Immature natural killer cell (primary cell): ENCODE data around the gene COPS6. TPM values are rescaled to one million over a fixed set of nuclear protein-coding genes. Genes with fewer than 3 reads are reported as not detected.
"Not testable (repeated sequence)": the region's sequence is repeated elsewhere in the genome, so short reads cannot be mapped to it uniquely, and the experiment has no call there.

Source experiments
- DNase-seq, 3 donors: peaks; one replicate each; pipeline ENCODE4 v3.0.0; 2022; ENCODE audit warnings: mixed read lengths in 1 of 3
- H3K27ac Mint-ChIP-seq, 6 donors: one replicate each; pipeline ENCODE4 v1.8.0; 2020; ENCODE audit warnings: mixed read lengths in 6 of 6, mild to moderate bottlenecking in 5 of 6, inconsistent platforms in 4 of 6, moderate library complexity in 3 of 6
- H3K27me3 Mint-ChIP-seq, 3 donors: one replicate each; pipeline ENCODE4 v1.8.0; 2020 to 2021; ENCODE audit warnings: low read depth in 3 of 3, mild to moderate bottlenecking in 3 of 3, mixed read lengths in 3 of 3, moderate library complexity in 3 of 3, inconsistent platforms in 1 of 3
- H3K36me3 Mint-ChIP-seq, 3 donors: one replicate each; pipeline ENCODE4 v1.8.0; 2020; ENCODE audit warnings: mixed read lengths in 3 of 3, inconsistent platforms in 2 of 3, mild to moderate bottlenecking in 2 of 3
- H3K4me1 Mint-ChIP-seq, 2 donors: one replicate each; pipeline ENCODE4 v1.8.0; 2020; ENCODE audit warnings: inconsistent platforms in 2 of 2, mild to moderate bottlenecking in 2 of 2, mixed read lengths in 2 of 2, moderate library complexity in 1 of 2
- H3K4me3 Mint-ChIP-seq, 5 donors: one replicate each; pipeline ENCODE4 v1.8.0; 2020; ENCODE audit warnings: mild to moderate bottlenecking in 5 of 5, mixed read lengths in 5 of 5, inconsistent platforms in 3 of 5, moderate library complexity in 3 of 5
- H3K9me3 Mint-ChIP-seq, 6 donors: one replicate each; pipeline ENCODE4 v1.8.0; 2020; ENCODE audit warnings: mild to moderate bottlenecking in 6 of 6, mixed read lengths in 6 of 6, inconsistent platforms in 4 of 6, moderate library complexity in 3 of 6
- polyA plus RNA-seq, 3 donors: library from polyadenylated mRNA; unstranded; fragments of 300-500 nt; fragmentation: Illumina TruSeq; gene quantifications; one replicate each; pipeline ENCODE4 v1.2.3, GENCODE V29; 2021

Gene COPS6
- polyA plus RNA-seq, 3 donors from 2014 or later, result 163 to 289 (median 163) TPM

DNA sequence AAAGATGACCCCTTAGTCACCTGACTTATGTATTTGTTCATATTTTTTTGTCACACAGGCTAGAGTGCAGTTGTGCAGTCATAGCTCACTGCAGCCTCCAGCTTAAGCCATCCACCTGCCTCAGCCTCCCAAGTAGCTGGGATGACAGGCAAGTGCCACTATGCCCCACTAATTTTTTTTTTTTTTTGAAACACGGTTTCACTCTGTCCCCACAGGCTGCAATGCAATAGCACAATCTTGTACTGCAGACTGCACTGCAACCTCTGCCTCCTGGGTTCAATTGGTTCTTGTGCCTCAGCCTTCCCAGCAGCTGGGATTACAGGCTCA lies 39.8 kb downstream of the COPS6 start:
- Mint-ChIP-seq H3K27ac (peak overlapping the region in 1 of 6 donors; percentile 53), H3K36me3 (no peaks in the 10 kb centered on the region)

DNA sequence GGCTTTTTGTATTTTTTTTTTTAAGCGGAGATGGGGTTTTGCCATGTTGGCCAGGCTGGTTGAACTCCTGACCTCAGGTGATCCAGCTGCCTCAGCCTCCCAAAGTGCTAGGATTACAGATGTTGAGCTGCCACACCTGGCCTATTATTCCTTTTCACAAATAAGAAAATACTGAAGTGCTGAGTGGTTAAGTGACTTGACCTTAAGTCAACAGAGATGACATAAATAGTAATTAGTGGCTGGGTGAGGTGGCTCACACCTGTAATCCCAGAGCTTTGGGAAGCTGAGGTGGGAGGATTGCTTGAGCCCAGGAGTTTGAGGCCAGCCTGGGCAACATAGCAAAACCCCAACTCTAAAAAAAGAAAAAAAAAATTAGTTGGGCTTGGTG lies 41.4 kb downstream of the COPS6 start:
- peaks cover 5 to 10% (median 8%) of the 10 kb centered on the region in 3 donors for H3K27me3 Mint-ChIP-seq
- not testable (repeated sequence) for H3K9me3 Mint-ChIP-seq, H3K27ac Mint-ChIP-seq, DNase-seq, H3K4me3 Mint-ChIP-seq, H3K36me3 Mint-ChIP-seq
- H3K4me1 Mint-ChIP-seq, result peaks cover 23 to 26% of the 10 kb centered on the region in 2 donors

More for the DNA sequence above, 39.8 kb downstream of the COPS6 start:
- Mint-ChIP-seq H3K4me1 (peaks cover 33 to 37% of the 10 kb centered on the region in 2 donors), H3K9me3 (no peaks in the 10 kb centered on the region), H3K27me3 (peaks cover 5 to 12% (median 8%) of the 10 kb centered on the region in 3 donors), H3K4me3 (peak overlapping the region; percentile 66 to 82 (median 77))
- DNase-seq, result no peak

DNA sequence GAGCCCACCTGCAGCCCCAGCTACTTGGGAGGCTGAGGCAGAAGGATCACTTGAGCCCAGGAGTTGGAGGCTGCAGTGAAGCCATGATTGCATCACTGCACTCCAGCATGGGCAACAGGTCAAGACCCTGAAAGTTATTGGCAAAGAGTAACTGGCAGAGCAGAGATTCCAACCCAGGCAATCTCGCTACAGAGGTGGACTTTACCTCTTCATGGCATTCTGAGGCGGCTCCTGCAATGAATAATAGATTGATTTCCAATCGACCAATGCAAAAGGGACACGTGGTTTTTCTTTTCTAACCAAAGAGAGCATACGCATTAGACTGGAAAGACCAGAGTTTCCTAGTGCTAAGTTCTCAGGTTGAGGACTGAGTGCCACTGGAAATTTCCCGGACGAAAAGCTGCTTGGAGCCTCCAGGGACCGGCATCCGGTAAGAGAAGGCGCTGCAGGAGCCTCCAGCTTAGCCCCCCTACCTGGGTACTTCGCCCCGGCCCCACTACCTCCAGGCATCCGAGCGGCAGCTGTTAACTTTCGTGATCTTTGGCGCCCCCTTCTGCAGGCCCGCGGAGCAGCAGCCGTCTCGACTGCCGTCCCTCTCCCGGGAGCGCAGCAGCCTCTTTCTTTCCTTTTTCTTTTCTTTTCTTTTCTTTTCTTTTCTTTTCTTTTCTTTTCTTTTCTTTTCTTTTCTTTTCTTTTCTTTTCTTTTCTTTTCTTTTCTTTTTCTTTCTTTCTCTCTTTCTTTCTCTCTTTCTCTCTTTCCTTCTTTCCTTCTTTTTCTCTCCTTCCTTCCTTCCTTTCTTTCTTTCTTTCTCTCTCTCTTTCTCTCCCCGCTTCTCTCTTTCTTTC lies 42.1 kb downstream of the COPS6 start:
- H3K9me3 Mint-ChIP-seq, result no peaks in the 10 kb centered on the region
- peak overlapping the region in 1 of 5 donors; percentile 30 for H3K4me3 Mint-ChIP-seq
- DNase-seq, result peak; percentile 77
- peaks cover 20 to 21% of the 10 kb centered on the region in 2 donors for H3K4me1 Mint-ChIP-seq
- peaks cover 5 to 13% (median 8%) of the 10 kb centered on the region in 3 donors for H3K27me3 Mint-ChIP-seq
- no peak overlapping the region for H3K27ac Mint-ChIP-seq
- H3K36me3 Mint-ChIP-seq, result no peaks in the 10 kb centered on the region

DNA sequence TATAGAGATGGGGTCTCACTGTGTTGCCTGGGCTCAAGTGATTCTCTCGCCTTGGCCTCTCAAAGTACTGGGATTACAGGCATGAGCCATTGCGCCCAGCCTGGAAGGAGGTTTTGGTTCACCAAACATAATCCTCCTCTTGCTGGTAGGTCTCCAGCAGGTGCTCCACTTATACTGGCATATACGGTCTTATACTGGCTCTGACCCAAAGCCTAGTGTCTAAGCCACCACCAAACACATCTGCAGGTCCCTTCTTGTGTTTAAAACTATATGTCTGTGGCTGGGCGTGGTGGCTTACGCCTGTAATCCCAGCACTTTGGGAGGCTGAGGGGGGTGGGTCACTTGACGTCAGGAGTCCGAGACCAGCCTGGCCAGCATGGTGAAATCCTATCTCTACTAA lies 43.4 kb downstream of the COPS6 start:
- no peak for DNase-seq
- Mint-ChIP-seq H3K9me3 (no peaks in the 10 kb centered on the region), H3K27me3 (peaks cover under 1 to 5% (median 3%) of the 10 kb centered on the region in 3 donors), H3K4me3 (no peak overlapping the region), H3K4me1 (peaks cover 11% of the 10 kb centered on the region in 2 donors), H3K27ac (no peak overlapping the region), H3K36me3 (no peaks in the 10 kb centered on the region)

DNA sequence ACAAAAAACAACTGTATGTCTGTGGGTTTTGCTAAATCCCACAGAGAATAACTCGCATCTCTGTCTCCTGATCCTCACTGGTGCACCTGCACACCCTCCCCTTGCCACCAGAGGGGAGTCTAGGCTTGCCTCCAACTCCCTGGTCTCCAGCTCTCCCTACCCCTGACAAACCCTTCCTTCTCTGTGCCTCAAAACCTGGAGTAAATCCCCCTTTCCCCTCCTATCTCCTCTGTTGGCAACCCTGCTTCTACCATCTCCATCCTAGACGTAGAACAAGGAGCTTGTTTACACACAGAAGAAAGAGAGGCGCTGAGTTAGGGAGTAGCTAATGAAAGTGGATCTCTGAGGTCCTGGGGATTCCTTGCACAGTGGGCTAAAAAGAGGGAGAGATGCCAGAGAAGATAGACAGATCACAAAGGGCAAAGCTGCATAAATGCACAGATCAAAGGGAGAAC lies 44.0 kb downstream of the COPS6 start:
- Mint-ChIP-seq H3K27ac (no peak overlapping the region), H3K9me3 (no peaks in the 10 kb centered on the region), H3K4me1 (peaks cover 11% of the 10 kb centered on the region in 2 donors), H3K4me3 (no peak overlapping the region), H3K36me3 (no peaks in the 10 kb centered on the region), H3K27me3 (peaks cover 0 to 5% (median 3%) of the 10 kb centered on the region in 3 donors)
- DNase-seq, result peak; percentile 38 to 54 (median 48)

DNA sequence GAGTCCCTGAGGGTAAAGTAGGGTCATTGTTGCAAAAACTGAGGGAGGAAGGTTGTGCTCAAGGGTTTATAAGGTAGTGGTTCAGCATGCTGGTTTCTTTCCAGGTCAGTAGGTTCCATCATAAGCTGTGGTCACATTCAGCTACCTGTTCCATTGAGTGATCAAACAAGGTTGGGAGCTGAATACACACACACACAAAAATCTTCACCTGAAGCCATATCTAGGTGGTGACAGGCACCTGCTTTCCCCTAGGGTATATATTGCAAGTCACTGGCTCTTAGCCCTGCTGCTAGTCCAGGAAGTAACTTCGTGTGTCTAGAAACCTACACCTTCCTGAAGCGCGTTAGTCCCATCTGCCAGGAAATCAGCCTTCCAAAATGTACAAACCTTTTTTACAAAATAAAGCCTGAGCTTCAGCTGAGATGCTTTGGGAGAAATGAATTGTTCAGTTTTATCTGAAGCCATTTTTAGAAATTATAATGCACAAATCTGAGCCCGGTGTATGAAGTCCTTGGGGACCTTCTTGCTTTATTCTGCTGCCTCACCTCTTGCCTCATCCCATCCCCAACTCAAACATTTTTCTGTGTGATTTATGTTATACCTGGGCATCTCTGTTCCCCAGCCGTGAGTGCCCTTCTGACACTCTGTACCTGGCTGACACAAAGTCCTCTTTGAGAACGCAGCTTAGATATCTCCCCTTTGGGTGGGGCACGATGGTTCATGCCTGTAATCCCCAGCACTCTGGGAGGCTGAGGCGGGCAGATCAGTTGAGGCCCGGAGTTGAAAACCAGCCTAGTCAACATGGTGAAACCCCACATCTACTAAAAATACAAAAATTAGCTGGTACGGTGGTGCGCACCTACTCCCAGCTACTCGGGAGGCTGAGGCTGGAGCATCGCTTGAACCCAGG lies 49.3 kb downstream of the COPS6 start:
- Mint-ChIP-seq H3K9me3 (no peaks in the 10 kb centered on the region), H3K27me3 (peaks cover 0 to 8% (median 5%) of the 10 kb centered on the region in 3 donors), H3K4me3 (no peak overlapping the region), H3K36me3 (no peaks in the 10 kb centered on the region), H3K4me1 (no peaks in the 10 kb centered on the region), H3K27ac (no peak overlapping the region)
- no peak for DNase-seq

DNA sequence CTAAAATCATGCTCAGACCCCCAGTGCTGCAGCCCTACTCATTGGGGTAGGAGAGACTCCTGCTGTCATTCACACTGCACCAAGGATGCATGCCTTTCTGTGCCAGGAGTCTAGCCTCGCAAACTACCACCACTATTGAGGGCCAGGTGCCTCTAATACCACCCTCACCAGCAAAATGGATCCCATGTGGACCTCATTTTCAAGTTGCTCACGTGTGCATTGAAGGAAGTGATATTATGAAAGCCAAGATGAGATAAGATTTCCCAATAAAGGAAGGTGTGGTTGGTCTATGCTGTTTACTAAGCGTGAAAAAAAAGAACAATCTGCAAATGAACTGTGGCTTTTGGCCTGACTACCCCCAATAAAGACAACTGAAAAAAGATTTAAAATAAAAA lies 52.8 kb downstream of the COPS6 start:
- no peaks in the 10 kb centered on the region for H3K4me1 Mint-ChIP-seq
- no peaks in the 10 kb centered on the region for H3K36me3 Mint-ChIP-seq
- no peak overlapping the region for H3K4me3 Mint-ChIP-seq
- no peak for DNase-seq
- no peaks in the 10 kb centered on the region for H3K9me3 Mint-ChIP-seq
- peaks cover 0 to 9% (median 2%) of the 10 kb centered on the region in 3 donors for H3K27me3 Mint-ChIP-seq
- no peak overlapping the region for H3K27ac Mint-ChIP-seq

Other genes with a start within 250 kb of the COPS6 start
- gene OR2AE1, start 211.9 kb upstream of the COPS6 start, polyA plus RNA-seq, result not detected
- 10 to 100 TPM; 14.0 to 23.9 (median 14.7) TPM for gene TRIM4, start 169.4 kb upstream of the COPS6 start, polyA plus RNA-seq
- gene GJC3, start 159.3 kb upstream of the COPS6 start, polyA plus RNA-seq, result not detected
- not detected for gene AZGP1, start 112.9 kb upstream of the COPS6 start, polyA plus RNA-seq
- 10 to 100 TPM; 14.4 to 48.9 (median 18.7) TPM for gene ZKSCAN1, start 73.4 kb upstream of the COPS6 start, polyA plus RNA-seq
- gene ZSCAN21, start 39.2 kb upstream of the COPS6 start, polyA plus RNA-seq, result 1 to 10 TPM; 2.3 to 9.8 (median 4.0) TPM
- 10 to 100 TPM in 2 of 3 donors, 1 to 10 TPM in 1; 5.2 to 21.2 (median 12.2) TPM for gene ZNF3, start 7.2 kb upstream of the COPS6 start, polyA plus RNA-seq
- 10 to 100 TPM; 40.3 to 59.0 (median 54.4) TPM for gene MCM7, start 12.4 kb downstream of the COPS6 start, polyA plus RNA-seq
- gene AP4M1, start 12.7 kb downstream of the COPS6 start, polyA plus RNA-seq, result 10 to 100 TPM in 1 of 3 donors, 1 to 10 TPM in 2; 7.1 to 12.9 (median 8.8) TPM
- gene TAF6, start 30.4 kb downstream of the COPS6 start, polyA plus RNA-seq, result 10 to 100 TPM; 15.3 to 34.8 (median 17.3) TPM
- gene CNPY4, start 30.7 kb downstream of the COPS6 start, polyA plus RNA-seq, result 10 to 100 TPM; 14.2 to 18.5 (median 17.7) TPM
- 1 to 10 TPM; 2.2 to 2.6 (median 2.4) TPM for gene MBLAC1, start 38.0 kb downstream of the COPS6 start, polyA plus RNA-seq
- gene LAMTOR4, start 59.9 kb downstream of the COPS6 start, polyA plus RNA-seq, result 100 to 1,000 TPM; 408 to 587 (median 569) TPM
- gene TRAPPC14, start 69.8 kb downstream of the COPS6 start, polyA plus RNA-seq, result 1 to 10 TPM in 2 of 3 donors, under 1 TPM in 1; 0.71 to 2.9 (median 1.8) TPM
- under 1 TPM in 1 of 3 donors, not detected in 2; 0.08 TPM for gene GAL3ST4, start 79.6 kb downstream of the COPS6 start, polyA plus RNA-seq
- gene GPC2, start 88.4 kb downstream of the COPS6 start, polyA plus RNA-seq, result not detected
- gene STAG3, start 88.9 kb downstream of the COPS6 start, polyA plus RNA-seq, result 1 to 10 TPM in 1 of 3 donors, under 1 TPM in 2; 0.50 to 2.8 (median 0.72) TPM
- 100 to 1,000 TPM; 151 to 240 (median 209) TPM for gene PVRIG, start 131.0 kb downstream of the COPS6 start, polyA plus RNA-seq
- 10 to 100 TPM in 1 of 3 donors, 1 to 10 TPM in 2; 6.8 to 11.1 (median 7.6) TPM for gene SPDYE3, start 218.7 kb downstream of the COPS6 start, polyA plus RNA-seq